SHP77 (cell line): Measurements from ENCODE around the gene IAPP.
"Not testable (repeated sequence)": the region's sequence is repeated elsewhere in the genome, so short reads cannot be mapped to it uniquely, and the experiment has no call there.

Source experiments
- DNase-seq, 2 experiments: peaks; one replicate each; lab custom pipeline; 2025; lab: John Stamatoyannopoulos, UW

IAPP gene

DNA sequence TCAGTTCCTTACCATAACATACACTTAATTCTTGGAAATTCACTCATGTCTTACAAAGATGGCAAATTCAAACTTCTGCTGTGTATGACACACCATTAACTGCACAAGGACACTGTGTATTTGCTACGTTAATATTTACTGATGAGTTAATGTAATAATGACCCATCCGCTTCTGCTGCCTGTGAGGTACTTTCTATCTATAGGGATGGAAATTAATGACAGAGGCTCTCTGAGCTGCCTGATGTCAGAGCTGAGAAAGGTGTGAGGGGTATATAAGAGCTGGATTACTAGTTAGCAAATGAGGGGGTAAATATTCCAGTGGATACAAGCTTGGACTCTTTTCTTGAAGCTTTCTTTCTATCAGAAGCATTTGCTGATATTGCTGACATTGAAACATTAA lies at the start of gene IAPP:
IAPP (plus strand) TSS at position 301 of the 400 bp plus-strand sequence. CDS start 450 bp downstream, outside the sequence.
- DNase-seq = no peak

DNA sequence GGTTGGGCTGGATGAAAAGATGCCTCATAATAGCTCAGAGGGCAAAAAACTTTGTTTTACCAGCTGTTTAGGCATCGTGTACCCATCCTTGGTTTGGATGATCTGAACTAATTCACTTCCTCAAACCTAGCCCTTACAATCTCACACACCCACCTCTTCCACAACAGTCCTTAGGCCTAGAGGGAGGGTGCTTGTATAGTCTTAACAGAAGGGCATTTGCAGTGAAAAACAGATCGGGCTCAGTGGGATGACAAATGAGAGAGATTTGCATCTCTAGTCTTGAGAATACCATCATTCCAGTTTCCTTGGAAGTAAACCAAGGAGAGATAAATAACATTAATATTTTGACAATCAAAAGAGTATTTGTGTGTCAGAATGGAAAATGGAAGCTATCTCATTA lies 49.0 kb upstream of the IAPP start:
- DNase-seq = no peak

DNA sequence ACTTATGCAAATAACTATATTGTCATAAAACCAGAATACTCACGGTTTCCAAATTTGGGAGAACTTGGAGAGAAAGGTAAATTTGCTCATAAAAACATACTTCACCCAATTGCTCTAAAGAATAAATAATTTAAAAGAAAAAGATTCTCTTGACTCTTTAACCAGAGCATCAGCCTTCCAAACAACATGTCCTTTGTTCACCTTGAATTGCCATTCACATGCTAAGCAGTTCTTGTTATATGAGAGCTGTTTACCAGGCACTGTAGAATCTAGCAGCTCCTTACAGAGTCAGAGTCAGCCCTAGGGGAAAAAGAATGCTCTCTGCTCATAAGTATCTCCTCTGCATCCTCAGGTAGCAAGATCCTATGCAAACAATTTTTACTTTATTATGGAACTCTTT lies 48.2 kb upstream of the IAPP start:
- no peak for DNase-seq

DNA sequence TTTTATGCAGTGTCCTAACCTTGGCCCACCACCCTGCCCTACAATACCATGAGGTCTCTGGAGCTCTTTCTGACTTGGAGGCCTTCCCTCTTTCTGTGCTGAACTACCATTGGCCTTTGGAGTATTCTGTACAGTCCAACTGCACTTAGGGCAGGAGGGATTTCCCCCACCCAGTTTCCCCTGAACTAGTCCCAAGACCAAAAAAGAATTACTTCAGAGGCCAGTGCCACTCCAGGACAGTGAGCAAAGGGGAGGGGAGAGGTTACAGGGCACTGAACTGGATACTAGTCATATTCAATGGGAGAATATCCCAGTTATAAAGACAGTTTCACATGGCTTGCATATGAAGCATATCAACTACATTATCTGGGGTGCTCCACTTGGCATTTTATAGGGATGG lies 44.1 kb upstream of the IAPP start:
- DNase-seq = no peak

DNA sequence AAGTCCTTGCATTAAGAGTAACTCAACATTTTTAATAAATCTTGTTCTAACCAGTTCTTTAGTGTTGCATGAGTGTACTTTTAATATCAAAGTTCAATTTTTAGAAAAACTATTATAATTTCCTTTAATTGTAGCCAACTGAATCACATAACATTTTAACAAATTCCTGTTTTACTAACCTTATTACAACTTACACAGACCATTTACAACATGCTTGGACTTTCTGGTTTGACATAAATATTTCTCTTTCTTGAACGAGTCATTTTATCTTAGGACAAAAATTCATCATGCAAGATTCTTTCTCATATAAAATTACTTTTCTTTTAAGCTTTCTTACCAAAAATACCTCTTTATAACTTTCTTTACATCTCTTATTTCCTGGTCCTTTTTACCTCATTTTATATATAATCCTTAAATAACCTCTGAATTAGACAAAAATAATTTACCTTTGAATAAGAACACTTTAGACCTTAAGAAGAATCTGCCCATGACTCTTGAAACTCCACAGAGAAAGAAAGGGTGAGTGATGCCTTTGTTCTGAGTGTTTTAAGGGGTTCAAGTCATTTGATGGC lies 41.9 kb upstream of the IAPP start:
- no peak for DNase-seq

DNA sequence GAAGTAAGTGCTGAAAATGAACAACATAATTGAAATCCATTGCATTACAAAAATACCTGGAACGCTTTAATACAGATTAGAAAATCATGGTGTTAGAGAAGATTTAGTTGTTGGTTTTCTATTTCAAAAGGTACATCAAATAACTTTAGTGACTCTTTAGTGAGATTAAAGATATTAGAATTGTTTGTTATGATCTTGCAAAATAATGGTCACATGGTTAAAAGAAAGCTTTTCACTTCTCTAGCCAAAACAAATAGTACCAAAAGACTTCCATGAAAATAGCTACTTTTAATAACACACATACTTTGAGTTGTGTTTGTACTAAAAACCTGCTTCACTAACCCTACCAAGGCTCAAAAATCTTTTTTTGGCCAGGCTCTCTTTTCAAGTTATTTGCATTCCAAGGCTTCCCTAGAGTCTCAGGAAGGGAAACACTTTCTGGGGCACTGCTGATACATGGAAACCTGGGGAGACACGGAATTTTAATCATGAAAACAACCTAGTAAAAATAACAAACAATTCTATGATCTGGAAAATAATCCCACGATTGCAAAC lies 37.9 kb upstream of the IAPP start, which contains the start of gene SLCO1A2:
SLCO1A2 (minus strand) TSS at position 147 of the 555 bp plus-strand sequence. CDS start 270 bp downstream, outside the sequence.
- no peak for DNase-seq

DNA sequence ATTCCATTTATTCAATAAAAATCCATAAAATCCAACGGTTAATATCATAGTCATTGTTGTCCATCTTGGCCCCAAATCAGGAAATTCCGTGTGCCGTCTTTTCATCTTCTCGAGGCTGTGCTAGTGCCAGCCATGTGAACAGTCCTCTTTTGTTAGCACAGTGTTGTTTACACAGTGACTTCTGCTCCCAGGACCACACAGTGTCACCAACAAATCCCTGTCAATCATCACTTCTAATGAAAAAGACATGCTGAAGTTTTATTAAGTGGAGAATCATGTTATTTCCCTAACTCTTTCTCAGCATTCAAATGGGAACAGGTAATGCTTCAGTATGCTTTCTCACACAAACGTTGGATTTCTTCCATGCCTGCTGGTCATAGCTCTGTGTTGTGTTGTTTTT lies 36.0 kb upstream of the IAPP start:
- peak in 1 of 2 experiments; percentile 1 for DNase-seq

DNA sequence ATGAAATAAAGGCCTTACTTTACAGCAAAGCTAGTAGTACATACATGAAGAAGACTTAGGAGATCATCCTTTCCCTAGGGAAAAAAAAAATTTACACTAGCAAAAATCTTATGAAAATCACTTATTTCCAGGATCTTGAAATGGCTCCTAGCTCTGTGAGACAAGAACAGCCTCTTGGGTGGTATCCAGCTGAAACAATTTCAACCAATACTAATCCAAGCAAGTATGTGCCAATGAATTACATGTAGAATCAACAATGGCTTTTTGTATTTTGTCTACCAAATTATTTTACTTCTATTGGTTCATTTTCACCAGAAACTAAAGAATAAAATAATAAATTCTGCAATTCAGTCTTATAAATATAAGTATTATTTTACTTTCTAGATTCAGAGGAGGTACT lies 35.2 kb upstream of the IAPP start:
- no peak for DNase-seq

DNA sequence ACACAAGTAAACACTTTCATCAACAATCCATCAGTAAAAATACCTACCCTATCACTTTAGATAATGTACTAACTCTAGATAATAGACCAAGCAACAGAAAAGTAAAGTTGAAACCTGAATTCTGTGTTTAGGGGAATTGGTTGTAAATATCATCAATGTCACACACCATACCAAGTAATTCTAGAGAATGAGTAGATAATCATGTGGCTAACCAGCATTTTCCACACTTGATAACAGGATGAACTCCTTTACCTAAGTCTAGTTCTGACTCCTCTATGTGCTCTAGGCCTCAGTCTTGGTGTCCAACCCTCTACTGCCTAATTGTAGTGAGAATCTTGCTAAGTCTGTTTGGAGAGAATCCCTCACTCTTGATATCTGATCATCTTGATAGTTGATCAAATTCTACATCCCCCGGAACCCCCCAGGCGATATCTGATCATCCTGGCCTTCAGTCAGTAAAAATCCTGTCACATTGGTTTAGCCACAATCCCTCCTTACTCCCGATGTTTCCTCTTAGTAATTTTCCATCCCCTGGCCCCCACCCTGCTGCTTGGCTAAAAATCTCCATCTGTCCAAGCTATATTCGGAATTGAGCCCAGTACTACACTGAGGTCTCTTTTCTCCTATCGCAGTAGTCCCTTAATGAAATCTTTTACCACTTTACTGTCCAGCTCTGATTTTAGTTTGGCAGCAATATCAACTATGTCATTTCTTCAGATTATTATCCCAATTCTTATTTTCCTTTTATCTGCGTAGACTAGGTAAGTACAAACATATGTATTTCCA lies 34.5 kb upstream of the IAPP start:
- DNase-seq = no peak

DNA sequence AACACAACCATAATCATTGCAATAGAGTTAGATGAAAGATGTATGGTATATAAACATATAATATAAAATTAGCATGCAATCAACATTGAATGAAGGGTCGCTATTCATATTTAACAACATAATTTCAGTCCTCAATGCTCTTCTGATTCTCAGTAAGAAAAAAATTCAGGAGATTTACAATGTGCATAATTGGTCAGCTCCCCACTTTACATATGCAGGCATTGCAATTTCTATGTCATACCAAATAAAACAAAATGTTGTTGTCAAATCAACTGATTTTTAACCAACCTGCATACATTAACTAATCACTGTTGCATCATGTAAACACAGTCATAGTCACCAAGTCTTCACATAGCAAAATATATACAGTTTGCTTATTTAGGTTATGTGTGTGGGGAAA lies 32.8 kb upstream of the IAPP start:
- no peak for DNase-seq

DNA sequence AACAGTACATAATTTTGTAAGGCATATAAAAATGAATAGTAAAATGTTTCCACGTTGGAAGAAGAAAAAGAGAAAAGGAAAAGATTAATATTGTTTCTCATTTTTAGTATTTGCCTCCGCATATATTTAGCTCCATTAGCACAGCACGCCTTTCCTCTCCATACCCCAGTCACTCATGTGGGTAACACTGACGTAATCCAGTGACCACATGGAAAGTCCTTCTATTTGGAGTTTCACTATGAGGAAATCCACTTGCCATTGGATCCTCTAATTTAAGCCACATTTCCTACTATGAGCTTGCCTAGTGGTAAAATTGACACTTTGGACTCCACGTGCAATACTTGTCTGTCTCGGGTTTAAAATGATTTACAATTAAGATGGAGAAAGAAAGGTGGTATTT lies 32.3 kb upstream of the IAPP start:
- no peak for DNase-seq

DNA sequence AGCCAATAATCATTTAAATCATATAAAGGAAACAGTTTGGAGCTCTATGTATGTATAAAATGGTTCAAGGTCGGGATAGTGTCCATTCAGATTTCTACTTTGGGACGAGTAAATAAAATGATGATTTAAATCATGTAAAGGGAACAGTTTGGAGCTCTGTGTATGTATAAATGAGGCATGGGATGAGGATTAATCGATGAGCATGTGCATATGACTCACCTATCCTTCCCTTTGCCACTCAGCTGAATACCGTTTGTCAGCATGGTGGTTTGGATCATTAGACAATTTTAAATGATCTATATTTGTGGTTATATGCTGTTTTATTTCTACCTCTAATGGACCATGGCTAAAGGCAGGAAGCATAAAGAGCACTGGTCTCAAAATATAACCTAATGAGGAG lies 30.9 kb upstream of the IAPP start:
- DNase-seq = no peak

DNA sequence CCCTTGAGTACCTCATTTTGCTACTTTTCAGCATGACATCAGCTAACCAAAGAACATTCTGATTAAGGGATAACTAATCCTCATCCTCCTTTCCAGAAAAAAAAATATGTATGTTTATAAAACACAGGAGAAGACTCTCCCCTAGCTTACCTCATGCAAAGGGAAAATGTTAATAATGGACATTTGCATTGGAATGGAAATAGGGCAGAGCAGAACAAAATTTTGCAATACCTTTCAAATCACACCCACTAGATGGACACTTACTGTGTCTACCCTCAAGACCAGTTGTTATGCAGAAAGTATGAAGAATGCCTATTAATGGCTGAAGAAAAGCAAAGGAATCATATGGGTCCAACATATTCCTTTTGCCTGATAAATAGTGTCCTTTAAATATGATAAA lies 29.1 kb upstream of the IAPP start:
- no peak for DNase-seq

DNA sequence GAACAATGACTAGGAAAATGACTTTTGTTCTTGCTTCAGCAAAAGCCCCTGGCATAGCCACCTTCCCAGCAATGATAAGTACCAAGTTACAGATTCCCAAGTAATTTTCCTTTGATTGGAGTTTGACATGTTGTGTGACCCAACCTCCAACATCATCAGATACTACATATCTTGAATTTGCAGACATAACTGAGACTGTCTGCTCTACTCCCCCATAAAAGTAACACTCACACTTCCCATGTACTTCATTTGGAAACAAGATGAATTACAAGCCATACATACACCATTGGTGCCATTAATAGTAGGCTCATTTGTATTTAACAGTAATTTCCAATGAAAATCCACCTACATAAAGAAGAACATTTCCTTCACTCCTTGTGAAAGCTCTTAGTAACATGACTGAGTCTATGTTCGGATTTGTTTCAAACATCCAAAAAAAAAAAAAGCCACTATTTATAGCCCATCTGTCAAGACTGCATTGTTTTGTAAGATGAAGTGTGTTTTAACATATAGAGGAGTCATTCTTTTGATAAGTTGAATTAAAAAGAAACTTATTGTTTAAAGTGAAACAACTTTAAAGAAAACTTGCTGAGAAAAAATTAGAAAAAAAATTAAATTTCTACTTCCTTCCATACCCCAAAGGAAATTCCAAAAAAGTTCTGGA lies 26.0 kb upstream of the IAPP start:
- DNase-seq = no peak

DNA sequence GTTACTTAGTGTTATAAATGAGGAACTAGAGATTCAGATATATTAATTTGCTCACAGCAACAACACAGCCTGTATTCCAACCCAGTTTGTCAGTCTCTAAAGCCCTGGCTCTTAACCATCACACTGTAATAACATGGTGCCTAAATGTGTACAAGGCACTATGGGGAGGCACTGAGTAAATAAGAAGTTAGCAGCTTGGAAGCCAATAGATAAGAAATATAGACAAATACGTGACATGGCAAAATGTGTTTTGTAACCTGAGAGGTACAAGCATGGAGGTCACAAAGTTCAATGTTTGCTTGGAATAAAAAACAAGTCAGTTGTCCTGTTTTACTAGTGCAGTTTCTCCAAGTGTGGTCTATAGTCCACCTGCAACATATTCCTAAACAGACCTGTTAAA lies 21.7 kb upstream of the IAPP start:
- no peak for DNase-seq

DNA sequence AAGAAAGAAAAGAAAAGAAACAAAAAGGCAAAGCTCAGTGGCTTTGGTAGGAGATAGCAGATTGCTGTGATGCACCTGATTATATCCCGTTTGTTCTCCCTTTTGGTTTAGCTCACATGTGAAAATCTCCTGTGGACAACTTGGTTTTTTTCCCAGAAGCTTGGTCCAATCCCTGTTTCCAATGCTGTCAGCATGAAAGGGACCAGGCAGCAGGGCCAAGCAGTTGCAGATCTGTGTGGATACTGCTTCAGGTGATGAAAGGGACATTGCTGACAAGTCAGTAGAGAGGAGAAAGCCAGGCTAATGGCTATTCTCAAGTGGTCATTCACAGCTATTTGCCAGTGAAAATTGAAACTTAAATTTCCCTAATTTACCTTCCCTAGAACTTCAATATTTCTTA lies 19.2 kb upstream of the IAPP start:
- no peak for DNase-seq

DNA sequence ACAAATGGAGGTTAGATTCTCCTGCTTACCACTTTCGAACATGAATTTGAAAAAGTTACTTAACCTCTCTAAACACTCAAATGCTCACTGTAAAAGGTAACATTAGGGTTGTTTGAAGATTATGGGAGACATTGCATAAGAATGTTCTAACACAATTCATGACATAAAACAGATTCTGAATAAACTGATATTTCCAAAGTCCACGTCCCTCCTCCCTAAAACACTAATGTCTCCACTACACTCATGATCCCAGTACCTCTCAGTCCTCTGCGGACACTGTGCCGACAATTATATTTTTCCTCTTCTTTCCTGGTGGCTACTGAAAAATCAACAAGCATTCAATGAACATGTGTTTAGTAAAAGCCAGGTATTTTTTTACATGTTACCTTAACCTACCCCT lies 18.8 kb upstream of the IAPP start:
- no peak for DNase-seq

DNA sequence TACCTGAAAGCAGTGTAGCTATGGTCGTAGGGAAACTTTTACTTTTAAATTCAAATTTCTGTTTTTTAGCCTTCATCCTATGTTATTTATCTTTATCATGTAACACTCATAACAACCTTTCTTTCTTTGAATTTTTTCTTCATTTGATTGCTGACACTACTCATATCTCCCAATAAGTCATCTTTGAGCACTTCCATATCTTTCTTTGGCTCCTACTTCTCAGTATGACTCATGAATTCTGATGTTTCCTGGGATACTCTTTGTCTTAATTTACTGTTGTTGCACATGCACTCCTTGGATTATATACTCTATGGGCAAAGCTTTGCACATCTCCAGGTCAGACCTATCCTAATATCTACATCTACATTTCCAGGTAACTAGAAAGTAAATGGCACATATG lies 18.1 kb upstream of the IAPP start:
- DNase-seq = no peak

DNA sequence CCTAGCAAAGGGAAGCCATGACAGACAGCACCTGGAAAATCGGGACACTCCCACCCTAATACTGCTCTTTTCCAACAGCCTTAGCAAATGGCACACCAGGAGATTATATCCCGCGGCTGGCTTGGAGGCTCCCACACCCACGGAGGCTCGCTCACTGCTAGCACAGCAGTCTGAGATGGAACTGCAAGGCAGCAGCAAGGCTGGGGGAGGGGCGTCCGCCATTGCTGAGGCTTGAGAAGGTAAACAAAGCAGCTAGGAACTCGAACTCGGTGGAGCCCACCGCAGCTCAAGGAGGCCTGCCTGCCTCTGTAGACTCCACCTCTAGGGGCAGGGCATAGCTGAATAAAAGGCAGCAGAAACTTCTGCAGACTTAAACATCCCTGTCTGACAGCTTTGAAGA lies 12.1 kb upstream of the IAPP start:
- DNase-seq = not testable (repeated sequence)

DNA sequence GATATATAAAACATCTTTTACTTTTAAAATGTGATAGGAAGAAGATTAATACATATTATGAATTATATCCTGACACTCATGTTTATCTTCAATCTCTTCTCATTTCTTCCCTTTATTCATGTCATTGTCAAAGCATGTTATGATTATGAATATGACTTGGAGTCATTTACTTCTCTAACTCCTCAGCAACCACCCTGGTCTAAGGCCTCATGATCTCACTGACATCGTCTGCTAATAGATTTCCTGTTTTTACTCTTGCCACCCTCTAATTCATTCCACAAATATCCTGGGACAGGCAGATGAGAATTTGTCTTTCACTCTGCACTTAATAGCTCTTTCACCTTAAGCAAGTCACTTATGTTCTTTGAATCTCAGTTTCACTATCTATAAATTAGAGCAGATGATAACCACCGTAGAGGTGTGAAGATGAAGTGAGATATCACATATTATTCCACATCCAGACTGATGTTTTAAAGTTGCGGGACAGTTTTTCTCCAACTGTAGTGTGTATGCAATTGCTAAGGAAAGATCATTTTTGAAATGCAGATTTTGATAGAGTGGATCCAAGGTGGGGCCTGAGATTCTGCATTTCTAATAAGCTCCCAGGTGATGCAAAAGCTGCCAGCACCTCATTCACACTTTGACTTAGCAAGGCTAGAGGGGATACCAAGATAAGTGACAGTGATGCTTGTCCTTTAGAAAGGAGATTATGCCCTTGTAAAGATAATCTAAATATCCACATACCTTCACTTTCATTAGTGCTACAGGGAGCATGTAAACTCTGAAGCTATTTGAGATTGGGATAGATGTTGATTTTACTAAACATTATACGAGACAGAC lies 3.3 kb upstream of the IAPP start:
- no peak for DNase-seq

DNA sequence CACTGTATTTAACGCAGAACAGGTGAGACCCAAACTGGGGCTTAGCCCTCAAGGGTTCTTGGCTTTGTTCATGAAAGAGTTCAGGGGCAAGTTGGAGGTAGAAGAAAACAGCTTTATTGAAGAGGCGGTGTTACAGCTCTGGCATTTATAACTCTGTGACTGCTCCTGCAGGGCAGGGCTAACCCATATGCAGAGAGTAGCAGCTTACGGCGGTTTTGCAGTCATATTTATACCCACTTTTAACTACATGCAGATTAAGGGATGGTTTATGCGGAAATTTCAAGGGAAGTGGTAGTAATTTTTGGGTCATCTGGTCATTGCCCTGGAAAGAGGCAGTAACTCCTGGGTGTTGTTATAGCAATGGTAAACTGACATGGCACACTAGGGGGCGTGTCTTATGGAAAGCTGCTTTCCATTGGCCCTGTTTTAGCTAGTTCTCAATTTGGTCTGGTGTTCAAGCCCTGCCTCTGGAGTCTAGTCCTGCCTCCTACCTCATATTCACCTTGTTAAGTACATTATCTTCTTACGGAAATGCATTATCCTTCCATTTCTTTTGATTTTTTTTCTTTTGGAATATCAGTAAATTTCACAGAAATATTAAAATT lies 1.8 kb upstream of the IAPP start:
- no peak for DNase-seq

DNA sequence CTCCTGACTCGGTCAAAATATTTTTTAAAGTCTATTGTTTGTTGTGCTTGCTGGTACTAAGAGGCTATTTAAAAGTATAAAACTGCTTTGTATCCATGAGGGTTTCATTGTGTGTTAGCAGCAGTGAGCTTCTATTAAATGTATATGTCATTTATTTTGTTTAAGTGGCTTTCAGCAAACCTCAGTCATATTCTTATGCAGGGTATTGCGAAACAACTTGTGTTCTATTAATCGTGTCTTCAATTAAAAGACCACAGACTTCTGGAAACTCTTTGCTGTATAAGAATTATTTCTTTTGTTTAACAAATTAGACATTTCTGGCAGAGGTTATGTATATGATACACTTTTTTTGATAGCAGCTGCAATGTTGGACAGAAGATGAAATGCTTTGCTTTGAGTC lies 6.5 kb downstream of the IAPP start:
- no peak for DNase-seq
